IPS-NIHi7 (cell line): Measurements from ENCODE around the gene VPREB3.

Experiments used
- DNase-seq: peaks from one replicate; pipeline ENCODE4 v3.0.0; 2012; ENCODE audit warnings: mixed read lengths; ENCODE audit errors: extremely low spot score

The VPREB3 gene

GRCh38 chr22:23764899-23765881 lies 11.0 kb upstream of the VPREB3 start:
- DNase-seq = no peak

GRCh38 chr22:23763954-23764353 lies 9.7 kb upstream of the VPREB3 start:
- DNase-seq = no peak

GRCh38 chr22:23763579-23763945 lies 9.3 kb upstream of the VPREB3 start:
- peak; percentile 50 for DNase-seq

GRCh38 chr22:23762842-23763578 lies 8.8 kb upstream of the VPREB3 start, which contains the start of gene C22orf15:
C22orf15 (plus strand) TSS chr22:23762990; CDS start chr22:23763307, 317 bp downstream.
- DNase-seq = peak; percentile 65

GRCh38 chr22:23760056-23760455 lies 5.8 kb upstream of the VPREB3 start:
- DNase-seq = no peak

GRCh38 chr22:23759566-23759965 lies 5.3 kb upstream of the VPREB3 start:
- no peak for DNase-seq

- DNase-seq = no peak
These were observed 2.7 kb upstream of the VPREB3 start for GRCh38 chr22:23756891-23757290.

GRCh38 chr22:23755711-23756110 lies 1.5 kb upstream of the VPREB3 start:
- DNase-seq = no peak

- no peak for DNase-seq
These were observed 883 bp upstream of the VPREB3 start for GRCh38 chr22:23754980-23755636.

GRCh38 chr22:23753385-23753784 lies 840 bp downstream of the VPREB3 start:
- DNase-seq = no peak

GRCh38 chr22:23752750-23753149 lies 1.5 kb downstream of the VPREB3 start:
- no peak for DNase-seq

GRCh38 chr22:23752090-23752691 lies 2.0 kb downstream of the VPREB3 start:
- DNase-seq = no peak

GRCh38 chr22:23751441-23751996 lies 2.7 kb downstream of the VPREB3 start:
- peak; percentile 39 for DNase-seq

- DNase-seq = peak; percentile 98
These were observed 3.3 kb downstream of the VPREB3 start, which contains the start of gene ZNF70 for GRCh38 chr22:23750714-23751440. ZNF70 (minus strand) TSS chr22:23751112; CDS start chr22:23745140, 5,972 bp downstream.

GRCh38 chr22:23750367-23750713 lies 3.9 kb downstream of the VPREB3 start:
- no peak for DNase-seq

GRCh38 chr22:23749841-23750301 lies 4.4 kb downstream of the VPREB3 start:
- DNase-seq = no peak

- no peak for DNase-seq
These were observed 8.4 kb downstream of the VPREB3 start for GRCh38 chr22:23745791-23746190.

GRCh38 chr22:23744485-23744884 lies 9.7 kb downstream of the VPREB3 start:
- DNase-seq = no peak

GRCh38 chr22:23744001-23744400 lies 10.2 kb downstream of the VPREB3 start:
- no peak for DNase-seq

GRCh38 chr22:23743303-23743705 lies 10.9 kb downstream of the VPREB3 start:
- DNase-seq = no peak
